ENCODE measurements around the gene LRP1B.

Gene LRP1B

GRCh38 chr2:142010477-142011270, 120.1 kb downstream of the LRP1B start:
- Mint-ChIP-seq H3K4me3 (no peak overlapping the region), H3K4me1 (ENCODE audit: low read depth) (no peaks in the 10 kb centered on the region), H3K36me3 (ENCODE audit: low read depth) (no peaks in the 10 kb centered on the region), H3K27ac (no peak overlapping the region), H3K27me3 (no peaks in the 10 kb centered on the region), H3K9me3 (no peaks in the 10 kb centered on the region)
- intact Hi-C loops (cut with micrococcal nuclease): no loop called here

- intact Hi-C loops (cut with micrococcal nuclease): no loop called here
- Mint-ChIP-seq H3K27ac (no peak overlapping the region), H3K9me3 (no peaks in the 10 kb centered on the region), H3K27me3 (no peaks in the 10 kb centered on the region), H3K4me3 (no peak overlapping the region), H3K4me1 (ENCODE audit: low read depth) (no peaks in the 10 kb centered on the region), H3K36me3 (ENCODE audit: low read depth) (no peaks in the 10 kb centered on the region)
Observed at GRCh38 chr2:142008135-142008744, 122.6 kb downstream of the LRP1B start.

GRCh38 chr2:141994066-141994465, 136.8 kb downstream of the LRP1B start:
- intact Hi-C loops (cut with micrococcal nuclease): no loop called here
- Mint-ChIP-seq H3K27ac (no peak overlapping the region), H3K4me1 (ENCODE audit: low read depth) (no peaks in the 10 kb centered on the region), H3K27me3 (no peaks in the 10 kb centered on the region), H3K9me3 (peaks cover 18% of the 10 kb centered on the region), H3K36me3 (ENCODE audit: low read depth) (no peaks in the 10 kb centered on the region), H3K4me3 (no peak overlapping the region)

GRCh38 chr2:141992695-141993094, 138.1 kb downstream of the LRP1B start:
- H3K4me1 Mint-ChIP-seq (ENCODE audit: low read depth): no peaks in the 10 kb centered on the region
- no peak overlapping the region for H3K27ac Mint-ChIP-seq
- no peaks in the 10 kb centered on the region for H3K36me3 Mint-ChIP-seq (ENCODE audit: low read depth)
- no peak overlapping the region for H3K4me3 Mint-ChIP-seq
- intact Hi-C loops (cut with micrococcal nuclease): no loop called here
- H3K27me3 Mint-ChIP-seq: no peaks in the 10 kb centered on the region
- peaks cover 18% of the 10 kb centered on the region for H3K9me3 Mint-ChIP-seq

- Mint-ChIP-seq H3K27ac (no peak overlapping the region), H3K4me1 (ENCODE audit: low read depth) (no peaks in the 10 kb centered on the region), H3K9me3 (no peaks in the 10 kb centered on the region), H3K4me3 (no peak overlapping the region), H3K27me3 (no peaks in the 10 kb centered on the region), H3K36me3 (ENCODE audit: low read depth) (no peaks in the 10 kb centered on the region)
- intact Hi-C loops (cut with micrococcal nuclease): no loop called here
Observed at GRCh38 chr2:141968433-141968832, 162.4 kb downstream of the LRP1B start.

GRCh38 chr2:141967980-141968379, 162.8 kb downstream of the LRP1B start:
- Mint-ChIP-seq H3K27ac (no peak overlapping the region), H3K36me3 (ENCODE audit: low read depth) (no peaks in the 10 kb centered on the region), H3K4me1 (ENCODE audit: low read depth) (no peaks in the 10 kb centered on the region), H3K4me3 (no peak overlapping the region), H3K27me3 (no peaks in the 10 kb centered on the region), H3K9me3 (no peaks in the 10 kb centered on the region)
- intact Hi-C loops (cut with micrococcal nuclease): no loop called here

GRCh38 chr2:141967503-141967902, 163.3 kb downstream of the LRP1B start:
- intact Hi-C loops (cut with micrococcal nuclease): no loop called here
- H3K9me3 Mint-ChIP-seq: no peaks in the 10 kb centered on the region
- H3K4me3 Mint-ChIP-seq: no peak overlapping the region
- no peaks in the 10 kb centered on the region for H3K27me3 Mint-ChIP-seq
- H3K4me1 Mint-ChIP-seq (ENCODE audit: low read depth): no peaks in the 10 kb centered on the region
- H3K36me3 Mint-ChIP-seq (ENCODE audit: low read depth): no peaks in the 10 kb centered on the region
- H3K27ac Mint-ChIP-seq: no peak overlapping the region

- H3K4me3 Mint-ChIP-seq: no peak overlapping the region
- no peak overlapping the region for H3K27ac Mint-ChIP-seq
- intact Hi-C loops (cut with micrococcal nuclease): no loop called here
- H3K36me3 Mint-ChIP-seq (ENCODE audit: low read depth): no peaks in the 10 kb centered on the region
- no peaks in the 10 kb centered on the region for H3K27me3 Mint-ChIP-seq
- no peaks in the 10 kb centered on the region for H3K4me1 Mint-ChIP-seq (ENCODE audit: low read depth)
- no peaks in the 10 kb centered on the region for H3K9me3 Mint-ChIP-seq
Observed at GRCh38 chr2:141959941-141960340, 170.9 kb downstream of the LRP1B start.

GRCh38 chr2:141959016-141959415, 171.8 kb downstream of the LRP1B start:
- H3K9me3 Mint-ChIP-seq: no peaks in the 10 kb centered on the region
- H3K36me3 Mint-ChIP-seq (ENCODE audit: low read depth): no peaks in the 10 kb centered on the region
- no peaks in the 10 kb centered on the region for H3K27me3 Mint-ChIP-seq
- no peak overlapping the region for H3K4me3 Mint-ChIP-seq
- no peaks in the 10 kb centered on the region for H3K4me1 Mint-ChIP-seq (ENCODE audit: low read depth)
- intact Hi-C loops (cut with micrococcal nuclease): no loop called here
- no peak overlapping the region for H3K27ac Mint-ChIP-seq

GRCh38 chr2:141957827-141958450, 172.9 kb downstream of the LRP1B start:
- H3K4me1 Mint-ChIP-seq (ENCODE audit: low read depth): no peaks in the 10 kb centered on the region
- H3K27me3 Mint-ChIP-seq: no peaks in the 10 kb centered on the region
- intact Hi-C loops (cut with micrococcal nuclease): no loop called here
- no peaks in the 10 kb centered on the region for H3K9me3 Mint-ChIP-seq
- no peak overlapping the region for H3K27ac Mint-ChIP-seq
- H3K36me3 Mint-ChIP-seq (ENCODE audit: low read depth): no peaks in the 10 kb centered on the region
- no peak overlapping the region for H3K4me3 Mint-ChIP-seq

- no peak overlapping the region for H3K27ac Mint-ChIP-seq
- no peaks in the 10 kb centered on the region for H3K36me3 Mint-ChIP-seq (ENCODE audit: low read depth)
- H3K4me3 Mint-ChIP-seq: no peak overlapping the region
- H3K9me3 Mint-ChIP-seq: no peaks in the 10 kb centered on the region
- intact Hi-C loops (cut with micrococcal nuclease): no loop called here
- no peaks in the 10 kb centered on the region for H3K4me1 Mint-ChIP-seq (ENCODE audit: low read depth)
- H3K27me3 Mint-ChIP-seq: no peaks in the 10 kb centered on the region
Observed at GRCh38 chr2:141957321-141957720, 173.5 kb downstream of the LRP1B start.

- Mint-ChIP-seq H3K27ac (no peak overlapping the region), H3K4me1 (ENCODE audit: low read depth) (no peaks in the 10 kb centered on the region), H3K9me3 (no peaks in the 10 kb centered on the region), H3K4me3 (no peak overlapping the region), H3K36me3 (ENCODE audit: low read depth) (no peaks in the 10 kb centered on the region), H3K27me3 (no peaks in the 10 kb centered on the region)
- intact Hi-C loops (cut with micrococcal nuclease): no loop called here
Observed at GRCh38 chr2:141947396-141948114, 183.3 kb downstream of the LRP1B start.

- Mint-ChIP-seq H3K27me3 (no peaks in the 10 kb centered on the region), H3K4me1 (ENCODE audit: low read depth) (no peaks in the 10 kb centered on the region), H3K9me3 (no peaks in the 10 kb centered on the region), H3K4me3 (no peak overlapping the region), H3K27ac (no peak overlapping the region), H3K36me3 (ENCODE audit: low read depth) (no peaks in the 10 kb centered on the region)
- intact Hi-C loops (cut with micrococcal nuclease): no loop called here
Observed at GRCh38 chr2:141946016-141946415, 184.8 kb downstream of the LRP1B start.

- no peaks in the 10 kb centered on the region for H3K9me3 Mint-ChIP-seq
- no peaks in the 10 kb centered on the region for H3K36me3 Mint-ChIP-seq (ENCODE audit: low read depth)
- intact Hi-C loops (cut with micrococcal nuclease): no loop called here
Observed at GRCh38 chr2:141943918-141944317, 186.9 kb downstream of the LRP1B start.

More at GRCh38 chr2:141943918-141944317, 186.9 kb downstream of the LRP1B start:
- Mint-ChIP-seq H3K27ac (no peak overlapping the region), H3K4me3 (no peak overlapping the region), H3K4me1 (ENCODE audit: low read depth) (no peaks in the 10 kb centered on the region), H3K27me3 (no peaks in the 10 kb centered on the region)
